HCT116 (cell line): Measurements from ENCODE around the gene TPMT. TPM values are rescaled to one million over a fixed set of nuclear protein-coding genes. Genes with fewer than 3 reads are reported as not detected.

Experiments used
- ATAC-seq: fragments of 200-7000 bp; cut with Tn5 transposase; 2 replicates; pipeline ENCODE4 v1.9.1; 2020; ENCODE audit warnings: mild to moderate bottlenecking, moderate library complexity
- BruUV-seq: library from RNA; stranded (reverse); fragments of 400-500 nt; replicated peaks from 2 replicates; lab custom pipeline; 2021; lab: Mats Ljungman, UMichigan
- CTCF ChIA-PET: fragments of 300-600 bp; sonication (Branson Sonifier 250); formaldehyde crosslinking; loops from one replicate; lab custom pipeline; 2021; ENCODE audit warnings: antibody characterized with exemption; lab: Charles Lee
- POLR2A ChIA-PET: fragments of 300-600, 350-600 bp; sonication (Branson Sonifier 250); formaldehyde crosslinking; loops from one replicate; lab custom pipeline; 2021; ENCODE audit warnings: antibody characterized with exemption; lab: Charles Lee
- RAD21 ChIA-PET, 2 experiments: fragments of 300-600 bp; sonication (Branson Sonifier 250); formaldehyde crosslinking; loops; one replicate each; lab custom pipeline; 2023; ENCODE audit warnings: low total read pairs in 2 of 2; ENCODE audit not compliant: uncharacterized antibody in 2 of 2, unreplicated experiment in 2 of 2, low non-redundant PET in 1 of 2; lab: Charles Lee
- DNase-seq: peaks from one replicate; pipeline ENCODE4 v3.0.0-alpha.2; 2010; ENCODE audit warnings: low read depth, low spot score
- H2AFZ ChIP-seq: fragments of 200-600 bp; shearing (Covaris generic), sonication (generic); 2 replicates; pipeline ENCODE4 v1.6.1; 2017; ENCODE audit warnings: low read depth, mixed run types, mixed read lengths, antibody characterized with exemption, low read length; ENCODE audit not compliant: poor library complexity, severe bottlenecking
- H3K27ac ChIP-seq: 2 replicates; pipeline ENCODE4 v1.5.1; 2012; ENCODE audit warnings: low read depth, low read length
- H3K27me3 ChIP-seq: fragments of 200-600 bp; sonication (generic); 2 replicates; pipeline ENCODE4 v1.6.1; 2016; ENCODE audit warnings: mixed run types, low read length, mixed read lengths; ENCODE audit not compliant: insufficient read depth
- H3K36me3 ChIP-seq, 2 experiments: fragments of 200-500 bp in 1 of 2; fragments of 200-600 bp in 1 of 2; sonication (Bioruptor generic) in 1 of 2; sonication (generic) in 1 of 2; 2 replicates each; pipeline versions ENCODE4 v1.5.1 to v1.6.1; 2014 to 2016; ENCODE audit warnings: low read length in 2 of 2, inconsistent platforms in 1 of 2, mixed read lengths in 1 of 2, mixed run types in 1 of 2; ENCODE audit not compliant: insufficient read depth in 2 of 2, control insufficient read depth in 1 of 2
- H3K4me1 ChIP-seq, 2 experiments: fragments of 200-600 bp in 1 of 2; sonication (generic) in 1 of 2; 2 replicates each; pipeline versions ENCODE4 v1.5.1 to v1.6.1; 2012 to 2017; ENCODE audit warnings: low read length in 2 of 2, inconsistent platforms in 1 of 2, mild to moderate bottlenecking in 1 of 2, mixed read lengths in 1 of 2, mixed run types in 1 of 2, moderate library complexity in 1 of 2; ENCODE audit not compliant: insufficient read depth in 2 of 2, control insufficient read depth in 1 of 2
- H3K4me2 ChIP-seq: fragments of 200-600 bp; sonication (generic); 2 replicates; pipeline ENCODE4 v1.6.1; 2017; ENCODE audit warnings: mixed run types, low read length, mixed read lengths
- H3K4me3 ChIP-seq, 2 experiments: fragments of 200-600 bp in 1 of 2; sonication (generic) in 1 of 2; replicated peaks in 1 of 2; 2 replicates each; pipeline ENCODE4 v1.5.1; 2011 to 2016; ENCODE audit warnings: low read length in 2 of 2, control low read depth in 1 of 2, low read depth in 1 of 2, mild to moderate bottlenecking in 1 of 2, mixed read lengths in 1 of 2, mixed run types in 1 of 2
- H3K79me2 ChIP-seq: fragments of 200-600 bp; sonication (generic); 2 replicates; pipeline ENCODE4 v1.6.1; 2017; ENCODE audit warnings: mild to moderate bottlenecking, mixed run types, low read length, moderate library complexity, mixed read lengths; ENCODE audit not compliant: insufficient read depth
- H3K9ac ChIP-seq: fragments of 200-600 bp; sonication (generic); 2 replicates; pipeline ENCODE4 v1.6.1; 2016; ENCODE audit warnings: low read length, mixed read lengths
- H3K9me2 ChIP-seq: fragments of 200-600 bp; sonication (generic), shearing (Covaris generic); 2 replicates; pipeline ENCODE4 v1.6.1; 2017; ENCODE audit warnings: mixed run types, mild to moderate bottlenecking, moderate library complexity; ENCODE audit not compliant: insufficient read depth
- H3K9me3 ChIP-seq, 2 experiments: fragments of 200-500 bp in 1 of 2; fragments of 200-600 bp in 1 of 2; sonication (Bioruptor generic) in 1 of 2; sonication (generic) in 1 of 2; 2 replicates each; pipeline ENCODE4 v1.6.1; 2014 to 2017; ENCODE audit warnings: low read length in 2 of 2, mixed read lengths in 2 of 2, inconsistent platforms in 1 of 2, low read depth in 1 of 2, mild to moderate bottlenecking in 1 of 2, mixed run types in 1 of 2, moderate library complexity in 1 of 2; ENCODE audit not compliant: control insufficient read depth in 1 of 2, insufficient read depth in 1 of 2
- H4K20me1 ChIP-seq: fragments of 200-600 bp; sonication (generic), shearing (Covaris generic); 2 replicates; pipeline ENCODE4 v1.6.1; 2017; ENCODE audit warnings: mixed run types, mild to moderate bottlenecking, moderate library complexity; ENCODE audit not compliant: insufficient read depth
- EGR1 ChIP-seq: IDR thresholded peaks from 2 replicates; pipeline ENCODE4 v1.6.1; 2012; ENCODE audit warnings: low read depth
- EZH2 ChIP-seq: fragments of 200-600 bp; sonication (generic); IDR thresholded peaks from 2 replicates; pipeline ENCODE4 v1.6.1; 2017; ENCODE audit warnings: antibody characterized with exemption, mixed run types
- EZH2phosphoT487 ChIP-seq: fragments of 200-600 bp; IDR thresholded peaks from 2 replicates; pipeline ENCODE4 v1.6.1; 2018; ENCODE audit warnings: antibody characterized with exemption, borderline replicate concordance
- JUND ChIP-seq: IDR thresholded peaks from 2 replicates; pipeline ENCODE4 v1.6.1; 2012
- POLR2A ChIP-seq: IDR thresholded peaks from 2 replicates; pipeline ENCODE4 v1.7.0; 2011; ENCODE audit warnings: borderline replicate concordance; ENCODE audit not compliant: insufficient read depth, insufficient read length; ENCODE audit errors: extremely low read depth
- POLR2AphosphoS5 ChIP-seq: IDR thresholded peaks from 2 replicates; pipeline ENCODE4 v1.6.1; 2011; ENCODE audit warnings: mild to moderate bottlenecking, low read depth, low read length, moderate library complexity
- RAD21 ChIP-seq: IDR thresholded peaks from 2 replicates; pipeline ENCODE4 v1.6.1; 2012; ENCODE audit warnings: low read depth, mild to moderate bottlenecking
- SP1 ChIP-seq: IDR thresholded peaks from 2 replicates; pipeline ENCODE4 v1.6.1; 2012; ENCODE audit warnings: low read depth
- SRF ChIP-seq: IDR thresholded peaks from 2 replicates; pipeline ENCODE4 v1.6.1; 2012; ENCODE audit warnings: low read depth
- TCF7L2 ChIP-seq: IDR thresholded peaks from 2 replicates; pipeline ENCODE4 v1.7.0; 2011; ENCODE audit warnings: borderline replicate concordance, inconsistent platforms; ENCODE audit not compliant: insufficient read depth, insufficient read length; ENCODE audit errors: extremely low read depth
- ZFX ChIP-seq: fragments of 450-650 bp; IDR thresholded peaks from 2 replicates; pipeline ENCODE4 v1.6.1; 2017
- ZNF274 ChIP-seq: fragments of 200-500 bp; sonication (Bioruptor generic); IDR thresholded peaks from 2 replicates; pipeline ENCODE4 v1.6.1; 2014; ENCODE audit warnings: mild to moderate bottlenecking, low read depth, low read length, inconsistent platforms
- intact Hi-C: fragments of 100-400 bp; cut with micrococcal nuclease; formaldehyde crosslinking; loops from 2 replicates; pipeline ENCODE4 v1.10.0; 2022
- total RNA-seq: library from RNA; stranded (reverse); gene quantifications from one replicate; pipeline ENCODE4 v1.2.1, GENCODE V29; 2021; ENCODE audit not compliant: unreplicated experiment
- TF ChIP-seq, protein P1 (sequence below): IDR thresholded peaks from 2 replicates; pipeline ENCODE4 v1.6.1; 2012
- TF ChIP-seq, protein P2 (sequence below), 3 experiments: fragments of 200-600 bp in 1 of 3; sonication (generic) in 1 of 3; IDR thresholded peaks in 2 of 3; conservative IDR thresholded peaks in 1 of 3; 2 replicates each; pipeline ENCODE4 v1.5.1; 2012 to 2017; ENCODE audit warnings: low read depth in 2 of 3, low read length in 2 of 3, antibody characterized with exemption in 1 of 3, borderline replicate concordance in 1 of 3, control low read depth in 1 of 3, mild to moderate bottlenecking in 1 of 3, mixed read lengths in 1 of 3, mixed run types in 1 of 3, moderate library complexity in 1 of 3; ENCODE audit not compliant: insufficient read depth in 1 of 3
- TF ChIP-seq, protein P3 (sequence below): IDR thresholded peaks from 2 replicates; pipeline ENCODE4 v1.6.1; 2012; ENCODE audit warnings: low read depth

The TPMT gene
- total RNA-seq, 1 experiment from 2014 or later: 10.1 TPM

DNA sequence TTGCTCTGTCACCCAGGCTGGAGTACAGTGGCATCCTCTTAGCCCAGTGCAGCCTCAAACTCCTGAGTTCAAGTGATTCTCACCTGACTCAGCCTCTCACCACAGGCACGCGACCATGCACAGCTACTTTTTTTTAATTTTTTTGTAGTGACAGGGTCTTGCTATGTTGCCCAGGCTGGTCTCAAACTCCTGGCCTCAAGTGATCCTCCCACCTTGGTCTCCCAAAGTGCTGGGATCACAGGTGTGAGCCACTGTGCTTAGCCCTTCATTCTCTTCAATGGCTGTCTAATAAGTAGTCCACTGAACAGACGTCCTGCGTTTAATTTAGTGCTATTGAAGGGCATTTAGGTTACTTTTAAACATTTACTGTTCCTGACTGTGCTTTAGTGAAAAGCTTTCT, 27.7 kb upstream of the TPMT start:
- Histone ChIP-seq H3K4me1 (no peaks in the 10 kb centered on the region), H3K4me2 (no peak overlapping the region), H3K27ac (no peak overlapping the region), H4K20me1 (no peaks in the 10 kb centered on the region), H3K9me2 (no peaks in the 10 kb centered on the region), H3K79me2 (no peaks in the 10 kb centered on the region), H3K9me3 (no peaks in the 10 kb centered on the region), H3K9ac (no peak overlapping the region), H3K27me3 (no peaks in the 10 kb centered on the region), H3K4me3 (no peak overlapping the region), H2AFZ (no peak overlapping the region), H3K36me3 (no peaks in the 10 kb centered on the region)
- no TSS peak for BruUV-seq
- ChIA-PET CTCF (no interaction called here), RAD21 (no interaction called here), POLR2A (no interaction called here)
- intact Hi-C loops: no loop called here
- TF ChIP-seq EGR1 (no peak), EZH2 (no peak), RAD21 (no peak), POLR2A (no peak), ZNF274 (no peak), EZH2phosphoT487 (no peak), POLR2AphosphoS5 (no peak), ZFX (no peak), SP1 (no peak), TCF7L2 (no peak), JUND (no peak), SRF (no peak)
- TF ChIP-seq, protein P1, sequence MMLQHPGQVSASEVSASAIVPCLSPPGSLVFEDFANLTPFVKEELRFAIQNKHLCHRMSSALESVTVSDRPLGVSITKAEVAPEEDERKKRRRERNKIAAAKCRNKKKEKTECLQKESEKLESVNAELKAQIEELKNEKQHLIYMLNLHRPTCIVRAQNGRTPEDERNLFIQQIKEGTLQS: no peak
- TF ChIP-seq, protein P2, sequence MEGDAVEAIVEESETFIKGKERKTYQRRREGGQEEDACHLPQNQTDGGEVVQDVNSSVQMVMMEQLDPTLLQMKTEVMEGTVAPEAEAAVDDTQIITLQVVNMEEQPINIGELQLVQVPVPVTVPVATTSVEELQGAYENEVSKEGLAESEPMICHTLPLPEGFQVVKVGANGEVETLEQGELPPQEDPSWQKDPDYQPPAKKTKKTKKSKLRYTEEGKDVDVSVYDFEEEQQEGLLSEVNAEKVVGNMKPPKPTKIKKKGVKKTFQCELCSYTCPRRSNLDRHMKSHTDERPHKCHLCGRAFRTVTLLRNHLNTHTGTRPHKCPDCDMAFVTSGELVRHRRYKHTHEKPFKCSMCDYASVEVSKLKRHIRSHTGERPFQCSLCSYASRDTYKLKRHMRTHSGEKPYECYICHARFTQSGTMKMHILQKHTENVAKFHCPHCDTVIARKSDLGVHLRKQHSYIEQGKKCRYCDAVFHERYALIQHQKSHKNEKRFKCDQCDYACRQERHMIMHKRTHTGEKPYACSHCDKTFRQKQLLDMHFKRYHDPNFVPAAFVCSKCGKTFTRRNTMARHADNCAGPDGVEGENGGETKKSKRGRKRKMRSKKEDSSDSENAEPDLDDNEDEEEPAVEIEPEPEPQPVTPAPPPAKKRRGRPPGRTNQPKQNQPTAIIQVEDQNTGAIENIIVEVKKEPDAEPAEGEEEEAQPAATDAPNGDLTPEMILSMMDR (IDR thresholded peaks at IDR 0.05 in 2 of 3, conservative IDR thresholded peaks at IDR 0.05 in 1 of 3; ENCODE audit: borderline replicate concordance in 1 of 3, insufficient read depth in 1 of 3, low read depth in 2 of 3, low read length in 2 of 3): no peak
- TF ChIP-seq, protein P3, sequence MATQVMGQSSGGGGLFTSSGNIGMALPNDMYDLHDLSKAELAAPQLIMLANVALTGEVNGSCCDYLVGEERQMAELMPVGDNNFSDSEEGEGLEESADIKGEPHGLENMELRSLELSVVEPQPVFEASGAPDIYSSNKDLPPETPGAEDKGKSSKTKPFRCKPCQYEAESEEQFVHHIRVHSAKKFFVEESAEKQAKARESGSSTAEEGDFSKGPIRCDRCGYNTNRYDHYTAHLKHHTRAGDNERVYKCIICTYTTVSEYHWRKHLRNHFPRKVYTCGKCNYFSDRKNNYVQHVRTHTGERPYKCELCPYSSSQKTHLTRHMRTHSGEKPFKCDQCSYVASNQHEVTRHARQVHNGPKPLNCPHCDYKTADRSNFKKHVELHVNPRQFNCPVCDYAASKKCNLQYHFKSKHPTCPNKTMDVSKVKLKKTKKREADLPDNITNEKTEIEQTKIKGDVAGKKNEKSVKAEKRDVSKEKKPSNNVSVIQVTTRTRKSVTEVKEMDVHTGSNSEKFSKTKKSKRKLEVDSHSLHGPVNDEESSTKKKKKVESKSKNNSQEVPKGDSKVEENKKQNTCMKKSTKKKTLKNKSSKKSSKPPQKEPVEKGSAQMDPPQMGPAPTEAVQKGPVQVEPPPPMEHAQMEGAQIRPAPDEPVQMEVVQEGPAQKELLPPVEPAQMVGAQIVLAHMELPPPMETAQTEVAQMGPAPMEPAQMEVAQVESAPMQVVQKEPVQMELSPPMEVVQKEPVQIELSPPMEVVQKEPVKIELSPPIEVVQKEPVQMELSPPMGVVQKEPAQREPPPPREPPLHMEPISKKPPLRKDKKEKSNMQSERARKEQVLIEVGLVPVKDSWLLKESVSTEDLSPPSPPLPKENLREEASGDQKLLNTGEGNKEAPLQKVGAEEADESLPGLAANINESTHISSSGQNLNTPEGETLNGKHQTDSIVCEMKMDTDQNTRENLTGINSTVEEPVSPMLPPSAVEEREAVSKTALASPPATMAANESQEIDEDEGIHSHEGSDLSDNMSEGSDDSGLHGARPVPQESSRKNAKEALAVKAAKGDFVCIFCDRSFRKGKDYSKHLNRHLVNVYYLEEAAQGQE: no peak
- ATAC-seq (no peak), DNase-seq (no peak)
